Measurements from ENCODE around the gene PTDSS2.

PTDSS2 gene

DNA sequence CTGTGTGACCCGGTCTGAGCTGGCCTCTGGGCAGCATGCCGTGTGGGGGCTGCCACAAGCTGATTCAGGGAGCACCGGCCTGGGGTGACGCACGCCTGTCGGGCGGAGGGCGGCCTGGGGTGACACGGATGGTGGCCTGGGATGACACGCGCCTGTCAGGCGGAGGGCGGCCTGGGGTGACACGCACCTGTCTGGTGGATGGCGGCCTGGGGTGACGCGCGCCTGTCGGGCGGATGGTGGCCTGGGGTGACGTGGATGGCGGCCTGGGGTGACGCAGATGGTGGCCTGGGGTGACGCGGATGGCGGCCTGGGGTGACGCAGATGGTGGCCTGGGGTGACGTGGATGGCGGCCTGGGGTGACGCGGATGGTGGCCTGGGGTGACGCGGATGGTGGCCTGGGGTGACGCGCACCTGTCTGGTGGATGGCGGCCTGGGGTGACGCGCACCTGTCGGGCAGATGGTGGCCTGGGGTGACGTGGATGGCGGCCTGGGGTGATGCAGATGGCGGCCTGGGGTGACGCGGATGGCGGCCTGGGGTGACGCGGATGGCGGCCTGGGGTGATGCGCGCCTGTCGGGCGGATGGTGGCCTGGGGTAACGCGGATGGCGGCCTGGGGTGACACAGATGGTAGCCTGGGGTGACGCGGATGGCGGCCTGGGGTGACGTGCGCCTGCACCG, 21.5 kb downstream of the PTDSS2 start:
- no peak for DNase-seq

DNA sequence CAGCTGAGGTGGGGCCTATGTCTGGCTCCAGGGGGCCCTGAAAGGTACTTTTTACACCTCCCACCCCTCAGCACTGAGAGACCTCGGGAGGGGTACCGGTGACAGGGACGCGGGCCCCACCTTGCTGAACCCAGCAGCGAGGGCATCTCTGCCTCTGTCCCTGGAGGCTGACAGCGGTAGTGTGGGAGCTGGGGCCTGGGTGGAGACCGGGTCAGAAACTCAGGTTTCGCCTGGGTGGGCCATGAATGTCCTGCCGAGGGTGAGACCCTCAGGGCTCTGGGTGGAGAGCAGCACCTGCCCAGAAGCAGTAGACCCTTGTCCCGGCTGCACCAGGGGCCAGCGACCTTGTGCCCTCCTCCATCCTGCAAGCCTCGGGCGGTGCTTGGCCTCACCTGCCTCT, 22.2 kb downstream of the PTDSS2 start:
- DNase-seq = no peak

DNA sequence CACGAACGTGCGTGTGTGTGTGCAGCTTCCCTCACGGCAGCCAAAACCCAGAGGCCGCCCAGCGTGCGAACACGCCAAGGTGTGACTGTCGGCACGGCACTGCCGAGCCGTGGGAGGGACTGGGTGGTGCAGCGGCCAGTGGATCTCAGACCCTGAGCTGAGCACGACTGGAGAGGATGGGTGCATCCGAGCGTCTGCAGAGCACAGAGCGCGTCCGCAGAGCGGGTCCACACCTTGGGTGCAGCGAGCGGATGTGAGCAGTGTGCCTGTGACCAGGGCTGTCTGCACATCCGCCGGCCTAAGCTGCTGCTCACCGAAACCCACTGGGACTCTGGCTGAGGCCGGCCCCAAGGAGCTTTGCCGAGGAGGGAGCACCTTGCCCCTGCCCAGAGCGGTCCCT, 22.7 kb downstream of the PTDSS2 start:
- no peak for DNase-seq

DNA sequence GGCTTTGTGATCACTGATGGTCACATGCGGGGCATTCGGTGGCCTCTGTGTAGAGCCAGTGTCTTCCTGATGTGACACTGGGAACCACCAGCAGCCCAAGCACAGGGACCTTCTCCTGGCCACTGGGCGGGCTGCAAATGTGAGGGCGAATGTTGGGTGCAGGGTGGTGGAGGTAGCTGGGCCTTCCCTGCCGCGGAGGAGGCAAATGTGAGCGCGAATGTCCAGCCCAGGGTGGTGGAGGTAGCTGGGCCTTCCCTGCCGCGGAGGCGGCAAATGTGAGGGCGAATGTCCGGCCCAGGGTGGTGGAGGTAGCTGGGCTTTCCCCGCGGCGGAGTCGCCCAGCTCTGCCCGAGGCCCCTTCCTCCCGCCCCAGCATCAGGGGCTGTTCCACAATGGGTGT, 23.3 kb downstream of the PTDSS2 start:
- DNase-seq = no peak

DNA sequence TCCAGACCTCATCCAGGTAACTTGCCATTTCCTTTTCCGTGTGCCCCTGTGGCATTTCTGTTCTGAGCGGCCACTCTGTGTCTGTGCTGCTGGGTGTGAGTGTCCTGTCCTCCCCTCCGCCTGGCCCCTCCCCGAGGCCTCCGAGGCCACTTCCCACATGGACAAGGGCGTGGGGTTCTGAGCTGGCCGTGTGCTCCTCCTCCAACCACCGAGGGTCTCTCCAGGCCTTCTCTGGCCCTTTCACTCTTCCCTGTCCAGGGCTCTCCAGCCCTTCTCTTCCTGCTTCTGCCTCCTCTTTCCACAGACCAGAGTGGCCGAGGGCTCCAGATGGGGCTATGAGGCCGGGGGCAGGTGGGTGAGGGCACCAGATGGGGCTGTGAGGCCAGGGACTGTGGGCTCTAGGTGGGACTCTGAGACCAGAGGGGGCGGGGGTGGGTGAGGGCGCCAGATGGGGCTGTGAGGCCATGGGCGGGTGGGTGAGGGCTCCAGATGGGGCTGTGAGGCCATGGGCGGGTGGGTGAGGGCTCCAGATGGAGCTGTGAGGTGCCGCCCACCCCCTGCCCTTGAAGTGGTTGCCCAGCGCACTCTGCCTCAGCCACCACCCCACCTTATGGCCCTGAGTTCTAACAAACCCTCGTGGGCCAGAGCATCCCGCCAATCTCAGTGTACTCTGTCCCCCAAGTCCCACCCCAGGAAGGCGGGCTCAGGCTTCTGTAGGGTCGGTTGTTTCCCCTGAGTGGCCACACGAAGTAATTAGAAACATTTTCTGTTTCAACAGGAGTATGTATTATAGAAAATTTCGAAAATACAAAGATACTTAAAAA, 24.1 kb downstream of the PTDSS2 start:
- DNase-seq = no peak

DNA sequence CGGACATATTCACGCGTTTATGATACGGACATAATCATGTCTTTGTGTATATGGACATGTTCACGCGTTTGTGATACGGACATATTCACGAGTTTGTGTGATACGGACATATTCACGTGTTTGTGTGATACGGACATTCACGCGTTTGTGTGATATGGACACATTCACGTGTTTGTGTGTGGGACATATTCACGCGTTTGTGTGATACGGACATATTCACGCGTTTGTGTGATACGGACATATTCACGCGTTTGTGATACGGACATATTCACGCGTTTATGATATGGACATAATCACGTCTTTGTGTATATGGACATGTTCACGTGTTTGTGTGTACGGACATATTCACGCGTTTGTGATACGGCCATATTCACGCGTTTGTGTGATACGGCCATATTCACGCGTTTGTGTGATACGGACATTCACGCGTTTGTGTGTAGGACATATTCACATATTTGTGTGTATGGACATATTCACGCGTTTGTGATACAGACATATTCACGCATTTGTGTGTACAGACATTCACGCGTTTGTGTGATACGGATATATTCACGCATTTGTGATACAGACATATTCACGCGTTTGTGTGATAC, 24.9 kb downstream of the PTDSS2 start:
- DNase-seq = no peak

DNA sequence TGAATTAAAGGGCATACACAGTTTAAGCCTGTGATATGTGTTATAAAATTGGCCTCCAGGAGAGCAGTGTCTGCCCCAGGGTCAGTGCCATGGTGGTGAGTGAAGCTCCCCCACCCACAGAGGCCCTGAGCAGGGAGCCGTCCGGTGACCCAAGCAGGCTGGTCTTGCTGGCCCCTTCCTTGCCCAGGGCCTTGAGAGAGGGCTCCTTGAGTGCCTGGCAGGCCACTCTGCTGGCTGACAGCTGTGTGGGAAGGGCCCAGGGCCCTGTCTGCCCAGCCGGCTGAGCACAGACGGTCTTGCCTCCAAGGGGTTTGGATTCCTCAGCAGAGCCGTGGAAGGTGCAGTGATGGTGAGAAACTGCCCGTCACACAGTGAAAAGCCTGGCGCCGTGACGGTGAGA, 25.9 kb downstream of the PTDSS2 start:
- no peak for DNase-seq

DNA sequence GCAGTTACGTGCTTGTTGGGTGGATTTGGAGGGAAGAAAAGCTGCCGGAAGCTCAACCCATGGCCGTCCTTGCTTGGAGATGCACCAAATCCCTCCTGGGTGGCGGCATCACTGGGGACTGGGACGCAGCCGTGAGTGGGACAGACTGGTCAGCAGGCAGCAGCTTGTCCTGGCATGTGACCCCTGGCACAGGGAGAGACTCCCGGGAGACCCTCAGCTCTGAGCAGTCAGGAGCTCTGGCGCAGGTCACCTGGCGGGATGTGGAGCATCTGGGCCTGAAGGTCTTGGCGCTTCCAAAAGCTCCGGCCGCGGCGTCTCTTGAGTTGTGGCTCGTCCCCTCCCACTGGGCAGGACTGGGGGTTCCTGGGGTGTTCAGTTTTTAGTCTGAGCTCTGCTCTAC, 26.3 kb downstream of the PTDSS2 start:
- no peak for DNase-seq

DNA sequence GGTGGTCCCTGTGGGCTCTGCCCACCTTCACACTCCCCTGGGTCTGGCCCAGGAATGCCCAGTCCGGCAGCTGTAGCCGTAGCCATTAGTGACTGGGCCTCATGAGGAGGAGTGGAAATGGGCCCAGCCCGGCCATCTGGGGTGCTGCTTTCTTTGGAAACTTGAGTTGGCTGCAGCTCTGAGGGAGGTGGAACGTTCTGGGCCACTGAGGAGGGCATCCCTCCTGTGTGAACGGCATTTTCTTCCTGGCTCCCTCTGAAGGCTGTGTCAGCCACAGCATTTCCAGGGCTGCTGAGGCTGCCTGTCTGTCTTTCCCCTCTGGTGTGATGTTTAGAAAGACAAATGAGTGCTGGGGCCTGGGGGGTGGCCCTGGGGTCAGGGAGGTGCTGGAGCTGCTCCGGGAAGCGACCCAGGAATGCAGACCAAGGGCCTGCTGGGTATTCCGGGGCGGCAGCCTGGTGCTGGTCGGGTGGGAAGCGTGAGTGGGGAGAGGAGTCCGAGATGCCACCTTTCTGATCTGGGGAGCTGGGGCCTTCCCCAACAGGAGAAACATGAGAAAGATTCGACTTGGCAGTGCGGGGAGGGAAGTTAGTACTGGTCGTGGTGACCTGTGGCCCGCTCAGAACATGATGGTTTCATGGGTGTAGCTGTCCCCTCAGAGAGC, 27.1 kb downstream of the PTDSS2 start:
- no peak for DNase-seq

DNA sequence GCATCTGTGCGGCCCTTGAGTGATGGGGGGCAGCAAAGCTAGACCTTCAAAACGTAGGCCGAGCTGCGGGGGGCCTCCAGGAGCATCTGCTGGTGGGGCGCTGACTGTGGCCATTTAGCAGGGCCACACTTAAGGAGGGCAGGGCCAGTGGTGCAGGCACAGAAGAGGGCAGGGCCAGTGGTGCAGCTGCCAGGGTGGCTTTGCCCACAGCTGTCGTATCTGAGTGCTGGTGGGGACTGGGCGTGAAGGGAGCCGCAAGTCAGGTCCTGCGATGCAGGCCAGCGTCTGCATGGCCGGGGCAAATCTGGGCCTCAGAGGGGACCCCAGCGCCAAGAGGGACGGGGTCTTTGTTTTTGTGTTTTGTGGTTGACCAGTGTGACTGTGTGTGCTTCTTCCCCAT, 29.2 kb downstream of the PTDSS2 start:
- no peak for DNase-seq

DNA sequence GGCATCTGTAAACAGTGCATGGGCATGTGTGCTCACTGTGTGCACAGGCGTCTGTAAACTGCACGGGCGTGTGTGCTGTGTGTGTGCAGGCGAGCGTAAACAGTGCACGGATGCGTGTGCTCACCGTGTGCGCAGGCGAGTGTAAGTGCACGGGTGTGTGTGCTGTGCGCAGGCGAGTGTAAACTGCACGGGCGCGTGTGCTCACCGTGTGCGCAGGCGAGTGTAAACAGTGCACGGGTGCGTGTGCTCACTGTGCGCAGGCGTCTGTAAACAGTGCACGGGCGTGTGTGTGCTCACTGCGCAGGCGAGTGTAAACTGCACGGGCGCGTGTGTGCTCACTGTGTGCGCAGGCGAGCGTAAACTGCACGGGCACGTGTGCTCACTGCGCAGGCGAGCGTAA, 34.5 kb downstream of the PTDSS2 start:
- DNase-seq = no peak

DNA sequence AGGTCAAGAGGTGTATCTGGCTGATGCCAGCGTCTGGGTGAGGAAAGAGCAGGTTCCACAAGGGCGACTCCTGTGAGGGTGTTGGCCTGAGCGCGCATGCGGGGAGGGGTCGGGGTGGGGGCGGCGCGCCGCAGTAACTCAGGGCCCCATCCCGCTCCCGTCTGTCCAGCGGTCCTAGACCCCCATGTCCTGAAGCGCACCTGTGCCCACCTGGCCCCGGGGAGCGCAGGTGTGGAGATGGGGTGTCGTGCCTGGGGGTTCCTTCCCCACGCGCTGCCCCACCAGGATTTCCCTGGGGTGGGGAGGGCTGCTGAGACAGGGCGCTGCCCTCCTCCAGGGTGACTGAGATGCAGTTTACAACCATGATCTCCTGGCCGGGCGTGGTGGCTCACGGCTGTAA, 36.1 kb downstream of the PTDSS2 start:
- no peak for DNase-seq

DNA sequence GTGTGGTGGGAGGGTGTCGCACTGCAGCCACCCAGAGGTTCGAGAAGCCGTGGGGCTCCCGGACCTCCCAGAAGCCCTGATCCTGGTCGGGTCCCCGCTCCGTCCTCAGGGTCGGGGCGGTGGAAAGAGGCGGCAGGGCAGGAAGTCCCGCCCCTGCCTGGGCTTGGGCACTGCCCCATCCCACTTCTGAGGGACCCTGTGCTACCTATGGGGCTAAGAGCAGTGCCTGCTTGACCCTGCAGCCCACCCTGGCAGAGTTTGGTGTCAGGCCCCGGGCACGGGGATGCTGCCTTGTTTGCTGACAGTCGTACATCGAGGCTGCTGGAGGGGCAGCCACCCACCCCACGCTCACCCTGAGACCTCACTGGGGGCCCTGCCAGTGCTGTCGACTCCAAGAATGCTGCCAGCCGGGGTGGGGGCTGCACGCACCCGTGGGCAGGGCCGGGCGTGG, 37.5 kb downstream of the PTDSS2 start:
- DNase-seq = no peak

DNA sequence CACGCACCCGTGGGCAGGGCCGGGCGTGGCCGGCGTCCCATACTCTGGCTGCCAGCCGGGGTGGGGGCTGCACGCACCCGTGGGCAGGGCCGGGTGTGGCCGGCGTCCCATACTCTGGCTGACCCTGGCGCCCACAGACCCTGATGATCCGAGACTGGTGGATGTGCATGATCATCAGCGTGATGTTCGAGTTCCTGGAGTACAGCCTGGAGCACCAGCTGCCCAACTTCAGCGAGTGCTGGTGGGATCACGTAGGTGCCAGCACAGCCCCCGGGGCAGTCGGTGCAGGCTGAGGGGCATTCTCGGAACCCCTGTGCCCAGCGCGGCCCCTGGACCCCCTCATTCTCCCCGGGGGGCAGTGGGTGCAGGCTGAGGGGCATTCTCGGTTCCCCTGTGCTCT, 38.0 kb downstream of the PTDSS2 start:
- no peak for DNase-seq

DNA sequence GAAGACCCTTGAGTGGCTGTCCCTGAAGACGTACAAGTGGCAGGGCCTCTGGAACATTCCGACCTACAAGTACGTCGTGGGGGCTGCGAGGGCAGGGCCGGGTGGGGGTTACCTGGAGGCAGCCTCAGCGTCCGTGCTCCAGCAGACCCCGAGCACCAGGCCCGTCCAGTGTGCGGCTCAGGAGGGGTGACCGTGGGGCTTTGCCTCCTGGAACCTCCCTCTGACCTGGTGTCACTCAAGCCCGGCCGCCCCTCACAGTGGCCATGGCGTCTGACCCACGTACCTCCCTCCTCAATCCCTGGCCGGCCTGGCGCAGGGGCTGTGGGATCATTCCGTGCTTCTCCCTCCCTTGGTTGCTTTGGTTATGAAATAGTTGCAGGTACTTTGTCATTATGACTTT, 38.5 kb downstream of the PTDSS2 start:
- DNase-seq = no peak

DNA sequence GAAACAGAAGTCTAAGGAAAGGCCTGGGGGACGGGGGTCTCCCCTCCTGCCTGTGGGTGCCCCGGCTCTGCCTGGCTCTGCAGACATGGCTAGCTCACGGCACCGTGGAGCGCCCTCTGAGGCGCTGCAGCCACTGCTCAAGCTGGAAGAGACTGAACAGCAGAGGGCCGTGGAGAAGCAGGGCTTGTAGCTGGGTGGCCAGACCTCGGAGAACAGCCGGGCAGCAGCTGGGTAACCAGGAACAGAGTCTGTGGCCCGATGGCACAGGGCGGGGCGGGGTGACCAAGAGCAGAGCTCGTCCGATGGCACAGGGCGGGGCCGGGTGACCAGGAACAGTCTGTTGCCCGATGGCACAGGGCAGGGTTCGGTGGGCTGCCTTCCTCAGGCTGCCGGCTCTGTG, 38.9 kb downstream of the PTDSS2 start:
- no peak for DNase-seq

DNA sequence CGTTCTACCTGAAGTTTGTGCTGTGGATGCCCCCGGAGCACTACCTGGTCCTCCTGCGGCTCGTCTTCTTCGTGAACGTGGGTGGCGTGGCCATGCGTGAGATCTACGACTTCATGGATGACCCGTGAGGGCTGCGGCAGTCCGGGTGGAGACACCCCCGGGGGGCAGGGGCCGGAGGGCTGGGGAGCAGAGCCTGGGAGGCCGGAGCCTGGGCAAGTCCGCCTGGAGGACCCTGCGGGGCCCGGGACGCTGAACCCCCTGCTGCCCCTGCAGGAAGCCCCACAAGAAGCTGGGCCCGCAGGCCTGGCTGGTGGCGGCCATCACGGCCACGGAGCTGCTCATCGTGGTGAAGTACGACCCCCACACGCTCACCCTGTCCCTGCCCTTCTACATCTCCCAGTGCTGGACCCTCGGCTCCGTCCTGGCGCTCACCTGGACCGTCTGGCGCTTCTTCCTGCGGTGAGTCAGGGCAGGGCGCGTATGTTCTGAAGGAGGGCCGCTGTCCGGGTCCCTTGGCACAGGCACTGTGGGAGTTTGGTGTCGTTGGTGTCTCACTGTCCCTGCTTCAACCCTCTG, 39.6 kb downstream of the PTDSS2 start:
- DNase-seq = no peak

DNA sequence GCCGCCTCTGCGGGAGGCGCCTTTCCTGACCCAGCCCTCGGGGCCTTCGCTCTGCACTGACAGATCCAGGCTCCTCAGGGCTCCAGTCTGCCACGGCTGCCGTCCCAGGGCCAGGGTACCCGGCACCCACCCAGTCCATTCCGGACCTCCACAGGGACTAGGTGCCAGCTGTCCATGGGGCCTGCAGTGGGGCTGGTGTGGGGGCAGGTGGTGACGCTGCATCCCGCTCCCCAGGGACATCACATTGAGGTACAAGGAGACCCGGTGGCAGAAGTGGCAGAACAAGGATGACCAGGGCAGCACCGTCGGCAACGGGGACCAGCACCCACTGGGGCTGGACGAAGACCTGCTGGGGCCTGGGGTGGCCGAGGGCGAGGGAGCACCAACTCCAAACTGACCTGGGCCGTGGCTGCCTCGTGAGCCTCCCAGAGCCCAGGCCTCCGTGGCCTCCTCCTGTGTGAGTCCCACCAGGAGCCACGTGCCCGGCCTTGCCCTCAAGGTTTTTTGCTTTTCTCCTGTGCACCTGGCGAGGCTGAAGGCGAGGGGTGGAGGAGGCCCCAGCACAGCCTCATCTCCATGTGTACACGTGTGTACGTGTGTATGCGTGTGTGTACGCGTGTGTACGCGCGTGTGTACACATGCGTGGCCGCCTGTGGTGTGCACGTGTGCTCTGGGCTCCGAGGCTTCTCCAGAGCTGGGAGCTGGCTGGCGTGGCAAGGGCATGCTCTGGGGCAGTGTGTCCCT, 40.3 kb downstream of the PTDSS2 start:
- DNase-seq = no peak

DNA sequence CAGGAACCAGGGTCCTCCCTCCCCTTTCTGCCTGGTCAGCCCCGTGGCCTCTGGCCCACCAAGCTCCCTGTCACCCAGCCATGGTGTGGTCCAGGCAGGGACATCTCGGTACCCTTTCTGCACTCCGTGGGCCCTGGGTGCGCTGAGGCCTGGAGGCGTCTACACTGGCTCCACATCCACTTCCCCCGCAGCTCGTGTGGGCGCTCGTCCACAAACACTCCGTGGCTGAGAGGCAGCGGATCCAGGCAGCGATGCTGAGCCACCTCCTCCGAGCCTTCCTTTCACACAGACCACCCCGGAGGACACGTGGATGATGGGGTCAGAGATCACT, 40.8 kb downstream of the PTDSS2 start:
- DNase-seq = no peak

DNA sequence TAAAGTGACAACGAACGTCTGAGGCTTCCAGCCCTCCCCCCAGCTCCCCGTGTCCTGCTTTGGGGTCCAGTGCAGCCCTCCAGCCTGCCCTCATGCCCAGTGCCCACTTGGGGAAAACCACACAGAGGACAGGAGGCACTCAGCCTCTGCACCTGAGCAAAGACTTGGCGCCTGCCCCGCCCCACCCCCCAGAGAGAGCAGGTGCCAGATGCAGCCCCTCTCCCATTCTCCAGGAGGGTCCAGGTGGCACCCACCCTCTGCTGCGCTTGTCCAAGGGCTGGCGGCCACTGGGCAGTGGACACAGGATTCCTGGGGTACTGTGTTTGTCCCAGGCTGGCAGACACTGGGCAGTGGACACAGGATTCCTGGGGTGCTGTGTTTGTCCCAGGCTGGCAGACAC, 41.3 kb downstream of the PTDSS2 start:
- DNase-seq = no peak

DNA sequence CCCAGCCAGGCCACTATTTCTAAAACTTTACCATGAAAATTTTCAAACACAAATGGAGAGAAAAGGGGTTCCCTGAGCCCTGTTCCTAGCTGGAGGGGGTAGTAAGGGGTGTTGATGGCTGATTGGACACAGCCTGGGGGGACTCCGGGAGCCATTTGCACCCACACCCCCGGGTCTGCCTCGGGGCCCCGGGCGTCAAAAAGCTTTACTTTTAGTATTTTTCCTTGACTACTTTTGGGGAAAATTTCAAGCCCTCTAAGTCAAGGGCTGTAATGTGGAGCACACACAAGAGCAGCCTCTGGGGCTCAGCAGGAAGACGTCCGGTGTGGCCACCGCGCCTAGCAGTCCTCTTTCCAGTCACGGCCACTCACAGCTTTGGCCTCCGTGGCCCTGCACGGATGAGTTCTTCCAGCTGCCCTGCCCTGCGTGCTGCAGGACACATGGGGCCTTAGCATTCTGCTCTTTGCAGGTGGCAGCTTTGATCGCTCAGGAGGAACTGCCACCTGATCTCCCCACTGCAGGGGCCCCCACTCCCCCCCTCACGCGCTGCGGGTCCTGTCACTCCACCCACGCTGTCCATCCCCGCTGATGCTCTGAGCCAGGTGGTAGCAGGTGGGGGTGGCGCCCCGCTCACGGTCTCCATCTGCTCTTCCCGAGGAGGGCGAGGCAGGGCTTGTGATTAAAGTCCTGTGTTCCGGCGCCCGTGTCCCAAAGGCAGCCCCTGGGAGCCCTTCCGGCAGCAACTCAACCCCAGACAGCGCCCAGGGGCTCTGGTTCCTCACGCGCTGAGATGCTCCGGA, 42.5 kb downstream of the PTDSS2 start:
- no peak for DNase-seq

All from suppressor macrophage treated with lipopolysaccharide for 4 hours (primary cell).